SU-DHL-6 (cell line): ENCODE measurements around the gene STIM2.
A peak's percentile ranks its signal among the peaks of the same experiment; 100 is the strongest.

Experiments used
- H2AFZ ChIP-seq: fragments of 200-600 bp; sonication (generic); 2 replicates; pipeline ENCODE4 v1.6.1; 2014; ENCODE audit warnings: low read depth, mild to moderate bottlenecking, moderate library complexity, mixed read lengths, antibody characterized with exemption, low read length; ENCODE audit not compliant: severe bottlenecking
- H3F3A ChIP-seq: fragments of 200-600 bp; shearing (Covaris generic); 2 replicates; pipeline ENCODE4 v1.6.0; 2016; ENCODE audit warnings: antibody characterized with exemption, mild to moderate bottlenecking; ENCODE audit not compliant: insufficient read depth
- H3K27ac ChIP-seq: fragments of 200-600 bp; sonication (generic); 2 replicates; pipeline ENCODE4 v1.5.1; 2016; ENCODE audit warnings: low read depth, mild to moderate bottlenecking, low read length, moderate library complexity, mixed read lengths
- H3K27me3 ChIP-seq: fragments of 200-600 bp; sonication (generic), shearing (Covaris generic); 2 replicates; pipeline ENCODE4 v1.6.0; 2014; ENCODE audit warnings: mild to moderate bottlenecking, low read length
- H3K36me3 ChIP-seq: fragments of 200-600 bp; sonication (generic); 2 replicates; pipeline ENCODE4 v1.6.1; 2014; ENCODE audit warnings: mild to moderate bottlenecking, low read length, mixed read lengths
- H3K4me2 ChIP-seq: fragments of 300-600, 200-600 bp; shearing (Covaris generic), sonication (generic); 2 replicates; pipeline ENCODE4 v1.6.0; 2014; ENCODE audit warnings: low read length, low read depth, mild to moderate bottlenecking; ENCODE audit not compliant: poor library complexity, severe bottlenecking
- H3K4me3 ChIP-seq: fragments of 200-600 bp; sonication (generic); 2 replicates; pipeline ENCODE4 v1.5.1; 2014; ENCODE audit warnings: antibody characterized with exemption, low read length, mild to moderate bottlenecking, mixed read lengths; ENCODE audit not compliant: insufficient read depth, poor library complexity, severe bottlenecking
- H3K79me2 ChIP-seq: fragments of 200-600 bp; sonication (generic); 2 replicates; pipeline ENCODE4 v1.6.1; 2014; ENCODE audit warnings: mild to moderate bottlenecking, low read length, moderate library complexity; ENCODE audit not compliant: insufficient read depth
- H3K9ac ChIP-seq: fragments of 200-600 bp; sonication (generic); 2 replicates; pipeline ENCODE4 v1.7.0; 2014; ENCODE audit warnings: mild to moderate bottlenecking, low read length
- H3K9me2 ChIP-seq: fragments of 200-600 bp; sonication (generic); replicated peaks from 2 replicates; pipeline ENCODE4 v1.6.1; 2014; ENCODE audit warnings: low read length; ENCODE audit not compliant: insufficient read depth
- H3K9me3 ChIP-seq: fragments of 200-600 bp; sonication (generic); 2 replicates; pipeline ENCODE4 v1.6.1; 2014; ENCODE audit warnings: low read length, mixed read lengths; ENCODE audit not compliant: insufficient read depth
- H4K20me1 ChIP-seq: fragments of 200-600 bp; sonication (generic); 2 replicates; pipeline ENCODE4 v1.6.1; 2014; ENCODE audit warnings: low read depth, mild to moderate bottlenecking, antibody characterized with exemption, low read length, moderate library complexity, mixed read lengths
- EZH2phosphoT487 ChIP-seq: fragments of 200-600 bp; sonication (generic), shearing (Covaris generic); conservative IDR thresholded peaks from 2 replicates; pipeline ENCODE4 v1.6.1; 2018; ENCODE audit warnings: mild to moderate bottlenecking, antibody characterized with exemption, low read length, moderate library complexity, mixed read lengths
- TF ChIP-seq, protein P1 (sequence below): fragments of 200-600 bp; sonication (generic); IDR thresholded peaks from one replicate; pipeline ENCODE4 v1.5.1; 2017; ENCODE audit warnings: antibody characterized with exemption, mild to moderate bottlenecking, low read length, moderate library complexity; ENCODE audit not compliant: insufficient read depth, poor library complexity, severe bottlenecking

The STIM2 gene

DNA sequence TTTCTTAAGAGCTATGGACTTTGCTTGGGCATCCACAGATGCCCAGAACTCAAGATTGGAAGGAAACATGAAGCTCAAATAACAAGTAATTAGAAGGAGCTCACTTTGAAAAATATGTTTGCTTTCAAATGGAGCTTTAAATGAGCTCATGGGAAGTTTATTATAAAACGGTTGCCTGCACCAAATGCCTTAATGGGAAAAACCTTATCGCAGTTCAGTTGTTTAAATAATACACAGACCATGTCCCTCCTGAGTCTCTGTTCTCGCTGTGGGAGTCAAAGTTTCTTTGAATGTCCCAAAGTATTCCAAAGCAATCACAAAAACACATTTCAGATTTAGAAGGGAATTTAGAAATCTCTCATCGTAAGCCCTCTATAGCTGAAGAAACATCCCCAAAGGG is 31.6 kb upstream of the STIM2 start:
- TF ChIP-seq, protein P1, sequence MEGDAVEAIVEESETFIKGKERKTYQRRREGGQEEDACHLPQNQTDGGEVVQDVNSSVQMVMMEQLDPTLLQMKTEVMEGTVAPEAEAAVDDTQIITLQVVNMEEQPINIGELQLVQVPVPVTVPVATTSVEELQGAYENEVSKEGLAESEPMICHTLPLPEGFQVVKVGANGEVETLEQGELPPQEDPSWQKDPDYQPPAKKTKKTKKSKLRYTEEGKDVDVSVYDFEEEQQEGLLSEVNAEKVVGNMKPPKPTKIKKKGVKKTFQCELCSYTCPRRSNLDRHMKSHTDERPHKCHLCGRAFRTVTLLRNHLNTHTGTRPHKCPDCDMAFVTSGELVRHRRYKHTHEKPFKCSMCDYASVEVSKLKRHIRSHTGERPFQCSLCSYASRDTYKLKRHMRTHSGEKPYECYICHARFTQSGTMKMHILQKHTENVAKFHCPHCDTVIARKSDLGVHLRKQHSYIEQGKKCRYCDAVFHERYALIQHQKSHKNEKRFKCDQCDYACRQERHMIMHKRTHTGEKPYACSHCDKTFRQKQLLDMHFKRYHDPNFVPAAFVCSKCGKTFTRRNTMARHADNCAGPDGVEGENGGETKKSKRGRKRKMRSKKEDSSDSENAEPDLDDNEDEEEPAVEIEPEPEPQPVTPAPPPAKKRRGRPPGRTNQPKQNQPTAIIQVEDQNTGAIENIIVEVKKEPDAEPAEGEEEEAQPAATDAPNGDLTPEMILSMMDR, result no peak
- no peak for TF ChIP-seq EZH2phosphoT487
- peak overlapping the region; percentile 61 for H3K9ac ChIP-seq
- H2AFZ ChIP-seq, result no peak overlapping the region
- H3K79me2 ChIP-seq, result no peaks in the 10 kb centered on the region; the same call in 1 of the 2 replicates
- peak overlapping the region; percentile 38 for H3K4me3 ChIP-seq
- H3K9me2 ChIP-seq, result no peaks in the 10 kb centered on the region
- no peaks in the 10 kb centered on the region for H4K20me1 ChIP-seq
- H3K9me3 ChIP-seq, result no peaks in the 10 kb centered on the region
- H3K27me3 ChIP-seq, result no peaks in the 10 kb centered on the region
- H3K27ac ChIP-seq, result peak overlapping the region; percentile 99
- H3F3A ChIP-seq, result peaks cover 71% of the 10 kb centered on the region
- peak overlapping the region; percentile 93 for H3K4me2 ChIP-seq
- no peaks in the 10 kb centered on the region for H3K36me3 ChIP-seq

DNA sequence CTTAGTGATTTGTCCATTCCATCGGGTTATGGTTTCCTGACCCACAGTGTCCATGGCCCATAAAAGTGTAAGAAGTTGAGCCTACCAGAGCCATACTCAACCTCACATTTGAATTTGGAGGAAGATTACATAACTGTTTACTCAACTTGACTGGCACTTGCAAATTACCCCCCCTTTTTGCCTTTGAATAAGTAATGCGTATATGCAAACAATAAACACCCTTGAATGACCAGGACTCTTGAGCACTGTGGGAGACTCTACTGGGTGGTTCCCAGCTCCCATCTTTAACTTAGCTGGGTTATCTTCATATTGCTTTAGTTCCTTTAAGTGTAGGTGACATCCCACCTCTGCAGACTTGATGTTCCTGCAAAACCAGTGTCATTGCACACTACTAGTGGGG is 30.6 kb upstream of the STIM2 start:
- H2AFZ ChIP-seq, result no peak overlapping the region

DNA sequence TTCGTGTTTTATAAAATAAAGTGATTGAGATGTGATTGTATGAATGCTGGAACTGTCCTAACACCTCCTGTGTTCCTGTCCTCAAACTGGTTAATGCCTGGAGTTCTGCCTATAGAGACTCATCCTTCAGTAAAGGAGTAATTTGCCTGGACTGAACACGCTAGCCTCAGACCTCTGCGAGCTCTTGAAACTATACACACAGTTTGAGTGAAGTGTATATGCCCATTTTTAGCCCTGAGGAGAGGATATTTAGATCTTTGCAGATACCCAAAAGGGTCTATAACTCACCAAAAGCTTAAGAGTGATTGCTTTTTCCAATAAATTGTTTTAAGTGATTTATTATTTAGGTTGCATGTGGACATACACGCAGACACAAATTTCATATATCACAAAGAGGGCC is 29.9 kb upstream of the STIM2 start:
- Histone ChIP-seq H3K36me3 (no peaks in the 10 kb centered on the region), H3K9me3 (no peaks in the 10 kb centered on the region), H3K4me3 (peak overlapping the region; percentile 42), H3K4me2 (peak overlapping the region; percentile 93), H3K27me3 (no peaks in the 10 kb centered on the region), H4K20me1 (no peaks in the 10 kb centered on the region), H3K79me2 (no peaks in the 10 kb centered on the region; the same call in 1 of the 2 replicates), H2AFZ (no peak overlapping the region), H3K9ac (peak overlapping the region; percentile 61), H3K9me2 (no peaks in the 10 kb centered on the region), H3K27ac (peak overlapping the region; percentile 99), H3F3A (peaks cover 62% of the 10 kb centered on the region)
- no peak for TF ChIP-seq EZH2phosphoT487
- TF ChIP-seq, protein P1, result no peak

More for the DNA sequence above, 30.6 kb upstream of the STIM2 start:
- peak overlapping the region; percentile 99 for H3K27ac ChIP-seq
- peak overlapping the region; percentile 61 for H3K9ac ChIP-seq
- H3K9me3 ChIP-seq, result no peaks in the 10 kb centered on the region
- no peaks in the 10 kb centered on the region for H3K36me3 ChIP-seq
- H3K27me3 ChIP-seq, result no peaks in the 10 kb centered on the region
- no peaks in the 10 kb centered on the region for H4K20me1 ChIP-seq
- no peaks in the 10 kb centered on the region; the same call in 1 of the 2 replicates for H3K79me2 ChIP-seq
- H3K4me2 ChIP-seq, result peak overlapping the region; percentile 93
- TF ChIP-seq, protein P1, result no peak
- no peak for TF ChIP-seq EZH2phosphoT487
- H3F3A ChIP-seq, result peaks cover 62% of the 10 kb centered on the region
- H3K9me2 ChIP-seq, result no peaks in the 10 kb centered on the region
- peak overlapping the region; percentile 42 for H3K4me3 ChIP-seq
